PFSK-1 (cell line): ENCODE data around the gene RAPGEF3.

Experiments
- POLR2AphosphoS5 ChIP-seq: IDR thresholded peaks from 2 replicates; pipeline ENCODE4 v1.6.1; 2012; ENCODE audit warnings: low read depth, mild to moderate bottlenecking, control low read depth, low read length, moderate library complexity
- REST ChIP-seq, 2 experiments: IDR thresholded peaks; 2 replicates each; pipeline versions ENCODE4 v1.6.1 to v1.8.0; 2011 to 2012; ENCODE audit warnings: low read depth in 2 of 2, low read length in 2 of 2, control low read depth in 1 of 2, inconsistent platforms in 1 of 2, mild to moderate bottlenecking in 1 of 2, moderate library complexity in 1 of 2; ENCODE audit not compliant: insufficient read depth in 1 of 2
- SIN3A ChIP-seq: IDR thresholded peaks from 2 replicates; pipeline ENCODE4 v1.6.1; 2012; ENCODE audit warnings: mild to moderate bottlenecking, low read length, moderate library complexity, borderline replicate concordance; ENCODE audit not compliant: insufficient read depth
- TAF1 ChIP-seq: IDR thresholded peaks from 2 replicates; pipeline ENCODE4 v1.6.1; 2012; ENCODE audit warnings: low read length, control low read depth, borderline replicate concordance; ENCODE audit not compliant: insufficient read depth

- TF ChIP-seq POLR2AphosphoS5 (no peak), REST (IDR thresholded peaks at IDR 0.05; ENCODE audit: insufficient read depth in 1 of 2, low read depth in 2 of 2, low read length in 2 of 2) (no peak), TAF1 (no peak), SIN3A (no peak)
These were observed 7.7 kb downstream of the RAPGEF3 start for GRCh38 chr12:47750916-47751470.
